Measurements from ENCODE around the gene RTN1. TPM values are rescaled to one million over a fixed set of nuclear protein-coding genes. Genes with fewer than 3 reads are reported as not detected.

The RTN1 gene
- polyA plus RNA-seq, 1 donor, result 2.4 TPM

DNA sequence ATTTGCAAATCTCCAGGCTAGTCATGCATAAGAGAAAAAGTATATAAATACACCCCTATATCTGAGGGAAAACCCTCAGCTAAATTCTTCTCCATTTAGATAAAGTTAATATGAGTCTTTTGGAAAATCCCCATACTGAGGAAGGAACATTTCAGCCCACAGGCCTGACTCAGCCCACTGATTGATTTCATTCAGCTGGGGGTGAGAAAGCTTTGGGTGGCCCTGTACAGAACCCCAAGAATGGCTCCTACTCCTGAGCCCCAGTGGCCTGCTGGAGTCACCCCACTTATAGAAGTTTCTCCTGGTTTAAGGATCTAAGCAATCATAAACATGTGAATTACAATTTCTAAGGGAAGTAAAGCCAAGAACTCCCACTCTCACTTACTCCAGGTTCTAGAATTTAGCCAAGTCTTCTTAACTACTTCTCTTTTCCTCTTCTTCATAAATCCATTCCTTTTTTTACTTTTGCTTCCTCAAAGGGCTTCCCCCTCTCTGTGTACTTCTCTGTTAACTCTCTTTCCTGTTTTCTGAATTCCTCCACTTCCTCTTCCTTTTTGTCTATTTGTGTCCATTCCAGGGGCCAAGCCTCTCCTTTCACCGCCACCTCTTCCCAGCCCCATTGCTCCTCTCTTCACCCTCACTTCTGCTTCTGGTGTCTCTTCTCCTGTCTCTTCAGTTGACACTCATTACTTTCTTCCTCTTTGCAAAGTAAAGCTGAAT, 21.0 kb downstream of the RTN1 start:
- DNase-seq, result no peak

DNA sequence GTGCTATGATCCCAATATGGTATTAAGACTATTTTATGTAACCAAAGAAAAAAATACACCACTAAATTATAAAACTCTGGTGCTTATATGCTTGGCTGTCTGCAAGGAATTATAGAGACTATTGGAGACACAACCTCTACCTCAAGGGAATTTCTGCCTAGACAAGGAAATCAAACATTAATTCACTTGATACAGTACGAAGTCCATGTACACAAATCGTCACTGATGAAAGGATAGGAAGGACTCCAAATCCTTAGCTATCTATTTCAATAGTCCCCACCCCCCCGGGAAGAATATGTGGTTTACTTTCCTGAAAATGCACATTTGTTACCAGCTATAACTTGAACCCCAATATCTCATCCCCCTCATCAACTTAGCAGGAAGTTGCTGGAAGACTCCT, 21.9 kb downstream of the RTN1 start:
- DNase-seq, result no peak

DNA sequence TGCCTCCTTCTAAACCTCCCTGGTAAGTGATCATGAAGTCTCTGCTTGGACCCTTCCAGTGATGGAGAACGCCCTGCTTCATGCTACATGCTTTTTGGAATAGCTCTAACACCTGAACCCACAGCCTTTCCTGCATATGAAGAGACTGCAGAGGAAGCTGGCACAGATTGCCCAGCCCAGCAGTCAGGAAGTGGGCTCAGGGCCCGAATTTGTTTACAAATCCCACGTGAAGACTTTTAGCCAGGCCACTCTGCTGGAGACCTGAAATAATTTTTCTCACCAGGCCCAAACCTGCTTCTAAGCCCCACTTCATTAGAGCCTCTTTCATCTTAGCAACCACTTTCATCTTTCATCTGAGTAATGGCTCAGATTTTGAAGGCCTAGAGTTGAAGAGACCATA, 22.9 kb downstream of the RTN1 start:
- DNase-seq, result no peak

GRCh38 chr14:59846595-59846994, 24.0 kb downstream of the RTN1 start:
- DNase-seq, result no peak

- DNase-seq, result no peak
Measured at GRCh38 chr14:59845245-59845644, 25.3 kb downstream of the RTN1 start.

DNA sequence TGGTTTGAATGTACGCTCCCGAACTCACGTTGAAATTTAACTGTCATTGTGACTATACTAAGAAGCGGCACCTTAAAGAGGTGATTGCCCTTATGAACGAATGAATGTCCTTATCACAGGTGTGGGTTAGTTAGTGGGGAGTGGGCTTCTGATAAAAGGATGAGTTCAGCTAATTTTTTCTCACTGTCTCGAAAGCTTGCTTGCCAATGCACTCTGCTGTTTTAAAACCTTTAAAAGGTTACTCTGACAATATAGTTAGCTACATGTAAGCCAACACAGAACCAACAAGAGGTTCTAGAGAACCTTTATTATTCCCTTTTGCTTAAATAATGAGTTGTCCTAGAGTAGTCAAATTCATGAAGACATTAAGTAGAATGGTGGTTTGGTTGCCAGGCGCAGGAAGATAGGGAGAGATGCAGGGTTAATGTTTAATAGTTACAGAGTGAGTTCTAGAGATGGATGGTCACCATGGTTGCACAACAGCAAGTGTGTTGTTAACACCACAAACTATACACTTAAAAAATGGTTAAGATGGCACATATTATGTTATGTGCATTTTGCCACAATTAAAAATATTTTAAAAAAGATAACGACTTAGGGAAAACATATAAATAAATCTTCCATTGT, 26.3 kb downstream of the RTN1 start:
- no peak for DNase-seq

DNA sequence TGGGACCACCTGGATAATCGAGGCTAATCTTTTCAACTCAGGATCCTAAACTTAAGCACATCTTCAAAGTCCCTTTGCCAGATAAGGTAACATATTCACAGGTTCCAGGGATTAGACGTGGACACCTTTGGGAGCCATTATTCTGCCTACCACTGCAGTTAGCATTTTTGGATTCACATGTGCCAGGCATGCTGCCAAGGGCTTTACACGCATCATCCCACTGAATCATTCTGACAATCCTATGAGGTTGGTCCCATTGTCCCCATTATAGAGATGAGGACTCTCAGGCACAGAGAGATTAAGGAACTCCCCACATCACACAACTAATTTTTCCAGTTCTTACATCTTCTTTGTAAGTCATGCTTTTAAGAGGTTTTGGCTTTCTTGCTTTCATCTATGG, 34.5 kb downstream of the RTN1 start:
- no peak for DNase-seq

DNA sequence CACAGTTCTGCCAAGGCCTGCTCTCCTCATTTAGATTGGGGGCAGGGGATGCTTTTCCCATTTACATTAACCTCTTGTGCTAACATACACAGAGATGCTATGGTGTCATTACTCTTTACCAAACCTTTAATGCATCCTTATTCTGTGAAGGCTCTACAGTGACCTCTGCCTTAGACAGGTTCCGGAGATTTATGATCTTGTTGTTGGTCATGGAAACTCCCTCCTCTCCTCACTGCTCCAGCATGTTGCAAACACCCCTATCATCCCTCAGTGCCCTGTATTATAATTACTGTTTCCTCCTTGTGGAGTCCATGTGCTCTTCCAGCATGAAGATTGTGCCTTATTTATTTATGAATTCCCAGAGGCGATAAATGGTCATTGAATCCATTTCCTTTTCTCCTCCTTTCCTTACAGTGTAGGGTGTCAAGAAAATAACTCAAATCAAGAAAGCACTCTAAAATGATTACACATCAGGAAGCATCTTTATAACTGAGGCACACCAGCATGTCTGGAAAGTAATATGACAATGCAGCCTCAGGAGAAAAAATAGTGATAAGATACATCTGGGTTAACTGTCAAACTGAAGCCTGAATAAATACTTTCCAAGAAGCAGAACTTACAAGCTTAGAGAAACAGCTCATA, 37.8 kb downstream of the RTN1 start:
- no peak for DNase-seq

GRCh38 chr14:59831121-59831730, 39.4 kb downstream of the RTN1 start:
- no peak for DNase-seq

DNA sequence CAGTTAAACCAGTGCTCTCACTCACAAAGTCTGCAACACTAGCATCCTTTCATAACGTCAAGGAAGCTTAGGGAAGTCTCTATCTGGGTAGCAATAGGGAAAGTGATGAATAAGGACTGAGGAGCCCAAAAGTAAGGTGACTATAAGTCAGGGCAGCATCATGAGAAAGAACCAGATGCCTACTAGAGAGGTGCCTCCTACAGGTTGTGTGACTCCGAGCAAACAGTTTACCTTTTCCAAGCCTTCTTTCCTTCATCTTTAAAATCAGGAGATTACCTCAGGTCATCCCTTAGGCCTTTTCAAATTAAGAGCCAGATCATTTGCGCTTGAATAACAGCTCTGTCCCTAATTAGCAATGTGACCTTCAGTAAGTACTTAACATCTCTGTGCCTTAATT, 40.2 kb downstream of the RTN1 start:
- DNase-seq, result no peak

DNA sequence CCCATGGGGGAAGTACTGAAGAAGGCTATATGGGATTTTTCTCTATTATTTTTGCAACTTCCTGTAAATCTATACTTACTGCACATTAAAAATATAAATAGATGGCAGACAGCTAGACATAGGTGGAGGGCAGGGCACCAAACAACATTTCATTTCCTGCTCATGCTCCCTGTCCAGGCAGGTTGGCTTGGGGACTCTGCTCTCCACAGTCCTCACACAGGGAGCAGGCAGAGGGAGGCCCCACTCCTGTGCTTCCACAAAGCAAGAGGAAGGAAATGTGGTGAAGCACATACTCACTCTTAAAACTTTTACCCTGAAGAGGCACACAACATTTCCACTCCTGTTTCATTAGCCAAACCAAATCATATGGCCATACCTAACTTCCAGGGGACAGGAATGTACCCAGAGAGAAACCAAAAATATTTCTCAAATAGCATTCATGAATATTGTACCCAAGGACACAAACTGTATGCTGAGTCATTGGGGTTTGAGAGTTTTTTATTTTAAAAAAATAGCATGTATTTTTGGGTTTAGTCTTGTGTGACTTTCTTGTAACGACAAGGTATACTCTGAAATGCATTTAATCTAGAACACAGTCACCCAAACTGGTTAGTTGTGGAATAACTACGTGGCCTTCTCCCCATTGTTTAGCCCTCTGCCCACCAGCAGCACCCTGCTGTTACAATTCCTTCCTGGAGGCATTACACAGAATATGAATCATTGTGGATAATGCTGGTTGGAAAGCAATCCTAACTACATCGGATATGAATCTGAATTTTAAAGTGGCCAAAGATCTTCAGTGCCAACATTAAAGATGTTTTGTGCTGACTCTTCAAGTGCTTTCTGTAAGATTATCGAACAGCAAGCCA, 40.9 kb downstream of the RTN1 start:
- DNase-seq, result no peak

DNA sequence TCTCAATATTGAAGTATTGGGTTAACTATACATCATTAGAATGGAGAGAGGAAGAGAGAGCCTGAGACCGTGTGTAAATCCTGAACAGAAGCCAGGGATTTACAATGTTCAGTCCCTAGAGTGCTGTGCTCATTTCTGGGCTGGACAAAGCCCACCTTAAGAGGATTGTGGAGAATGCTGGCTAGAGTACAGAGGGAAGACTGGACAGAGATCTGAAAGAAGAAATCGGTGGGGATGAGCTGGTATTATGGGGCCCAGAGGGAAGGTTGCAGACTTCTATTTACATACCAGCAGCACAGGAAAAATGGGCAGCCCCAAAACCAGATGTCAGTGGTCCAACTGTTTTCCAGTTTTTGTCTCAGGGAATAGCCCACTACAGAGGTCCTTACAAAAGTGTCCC, 42.3 kb downstream of the RTN1 start:
- no peak for DNase-seq

GRCh38 chr14:59827401-59827800, 43.2 kb downstream of the RTN1 start:
- no peak for DNase-seq

GRCh38 chr14:59826150-59826549, 44.4 kb downstream of the RTN1 start:
- no peak for DNase-seq

DNA sequence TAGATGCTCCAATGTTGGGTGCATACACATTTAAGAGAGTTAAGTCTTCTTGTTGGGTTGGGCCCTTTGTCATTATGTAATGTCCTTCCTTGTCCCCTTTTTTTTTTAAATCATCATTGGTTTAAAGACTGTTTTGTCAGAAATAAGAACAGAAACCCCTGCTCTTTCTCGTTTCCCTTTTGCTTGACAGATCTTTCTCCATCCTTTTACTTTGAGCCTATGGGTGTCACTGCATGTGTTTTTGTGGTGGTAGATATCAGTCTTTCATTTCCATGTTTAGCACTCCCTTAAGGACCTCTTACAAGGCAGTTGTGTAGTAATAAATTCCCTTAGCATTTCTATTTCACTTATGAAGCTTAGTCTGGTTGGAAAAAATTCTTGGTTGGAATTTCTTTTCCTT, 47.4 kb downstream of the RTN1 start:
- DNase-seq, result no peak

- no peak for DNase-seq
Measured at GRCh38 chr14:59819446-59820088, 51.0 kb downstream of the RTN1 start.

- DNase-seq, result no peak
Measured at GRCh38 chr14:59816941-59817340, 53.6 kb downstream of the RTN1 start.

DNA sequence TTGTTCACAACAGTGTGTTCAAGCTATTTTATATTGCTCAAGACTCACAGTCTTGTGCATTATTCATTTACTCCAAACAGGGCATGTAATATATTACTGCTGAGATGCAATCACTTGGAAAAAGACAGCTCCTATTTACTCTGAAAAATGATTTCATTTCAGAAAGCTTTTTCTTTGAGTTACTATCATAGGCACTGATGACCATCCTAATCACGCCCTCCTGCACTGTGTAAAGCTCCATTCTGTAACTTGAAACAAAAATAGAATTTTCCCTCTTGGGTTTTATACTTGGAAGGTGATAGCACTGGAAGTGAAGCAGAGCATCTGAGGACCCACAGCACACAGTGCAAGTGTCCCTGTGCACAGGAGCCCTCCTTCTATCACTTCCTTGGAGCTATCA, 55.6 kb downstream of the RTN1 start:
- DNase-seq, result no peak

DNA sequence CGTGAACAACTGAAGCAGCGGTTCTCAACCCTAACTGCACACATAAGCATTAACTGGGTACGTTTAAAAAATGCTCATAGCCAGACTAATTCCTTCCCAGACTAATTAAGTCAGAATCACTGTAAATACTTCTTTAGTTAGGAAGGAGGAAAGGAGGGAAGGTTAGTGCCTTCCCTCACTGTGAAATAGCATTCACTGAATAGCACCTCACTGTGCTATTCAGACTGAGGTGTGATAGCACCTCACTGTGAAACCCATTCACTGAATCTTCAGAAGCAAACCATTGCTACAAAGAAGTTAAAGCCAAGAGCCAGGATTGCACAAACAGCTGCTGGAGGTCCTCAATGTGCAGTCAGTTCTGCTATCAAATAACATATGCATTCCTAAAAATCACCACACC, 58.8 kb downstream of the RTN1 start:
- no peak for DNase-seq

DNA sequence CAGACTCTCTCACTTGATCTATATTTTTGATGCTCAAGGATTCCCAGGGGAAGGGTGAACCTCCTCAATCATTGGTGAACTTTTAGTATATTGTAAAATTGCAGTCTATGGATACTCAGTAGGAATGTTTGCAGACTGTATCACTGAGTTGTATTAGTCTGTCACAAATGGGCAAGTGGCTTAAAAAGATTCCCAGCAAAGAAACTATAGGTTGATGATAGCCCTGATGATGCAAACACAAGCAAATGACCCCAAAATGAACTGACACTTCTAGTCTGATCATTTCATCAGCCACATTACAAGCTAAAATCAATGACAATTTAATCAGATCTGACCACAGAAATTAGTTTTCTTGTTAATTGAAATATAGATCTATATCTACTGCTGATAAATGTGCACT, 59.5 kb downstream of the RTN1 start:
- DNase-seq, result no peak

GRCh38 chr14:59803052-59803540, 67.5 kb downstream of the RTN1 start:
- no peak for DNase-seq

GRCh38 chr14:59788176-59788575, 82.4 kb downstream of the RTN1 start:
- no peak for DNase-seq
